IPS DF 6.9 (cell line): ENCODE measurements around the gene OTUD1.

Experiments used
- DNase-seq: peaks from one replicate; pipeline ENCODE4 v3.0.0-alpha.2; 2013; ENCODE audit warnings: low read depth, low spot score
- H3K27ac ChIP-seq: one replicate; pipeline ENCODE4 v1.5.1; 2013; ENCODE audit warnings: low read length, control low read depth
- H3K27me3 ChIP-seq: 2 replicates; pipeline ENCODE4 v1.6.1; 2013; ENCODE audit warnings: mild to moderate bottlenecking, low read length; ENCODE audit not compliant: control insufficient read depth, insufficient read depth
- H3K36me3 ChIP-seq: 2 replicates; pipeline ENCODE4 v1.6.1; 2013; ENCODE audit warnings: low read length; ENCODE audit not compliant: control insufficient read depth, insufficient read depth
- H3K4me1 ChIP-seq: 2 replicates; pipeline ENCODE4 v1.6.1; 2013; ENCODE audit warnings: low read length; ENCODE audit not compliant: control insufficient read depth, insufficient read depth
- H3K4me3 ChIP-seq: 2 replicates; pipeline ENCODE4 v1.5.1; 2013; ENCODE audit warnings: mild to moderate bottlenecking, low read length
- H3K9me3 ChIP-seq: 2 replicates; pipeline ENCODE4 v1.6.1; 2013; ENCODE audit warnings: low read length, inconsistent platforms; ENCODE audit not compliant: control insufficient read depth, insufficient read depth
- WGBS: extraction: QIAGEN DNeasy Blood & Tissue Kit; methylation state at CpG from one replicate; pipeline ENCODE4 v1.1.7; 2013; ENCODE audit warnings: mixed read lengths, missing lambda C conversion rate; ENCODE audit not compliant: insufficient read length, insufficient coverage; 5-methylcytosine and 5-hydroxymethylcytosine counted together

Gene OTUD1

GRCh38 chr10:23404461-23404980 lies 34.4 kb upstream of the OTUD1 start:
- Histone ChIP-seq H3K27ac (no peak overlapping the region), H3K4me3 (no peak overlapping the region), H3K4me1 (no peaks in the 10 kb centered on the region), H3K36me3 (no peaks in the 10 kb centered on the region), H3K9me3 (no peaks in the 10 kb centered on the region), H3K27me3 (no peaks in the 10 kb centered on the region)
- no CpG with 5 or more reads among the region's 5 CpGs for WGBS
- no peak for DNase-seq

DNA sequence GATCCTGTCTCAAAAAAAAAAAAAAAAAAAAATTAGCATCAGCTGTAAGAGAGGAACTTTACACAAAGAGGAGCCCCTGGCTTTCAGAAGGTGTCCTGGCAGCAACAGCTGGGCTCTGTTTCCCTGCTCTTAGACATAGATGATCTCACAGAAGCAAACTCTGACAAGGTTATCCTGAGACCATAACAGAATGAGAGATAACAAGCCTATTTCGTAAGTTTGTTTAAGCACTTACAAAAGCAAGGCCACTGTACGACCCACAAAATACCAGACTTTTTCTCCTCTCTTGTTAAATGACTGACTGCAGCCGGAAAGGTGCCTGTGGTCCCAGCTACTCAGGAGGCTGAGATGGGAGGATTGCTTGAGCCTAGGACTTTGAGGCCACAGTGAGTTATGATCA lies 33.3 kb upstream of the OTUD1 start:
- Histone ChIP-seq H3K9me3 (no peaks in the 10 kb centered on the region), H3K36me3 (no peaks in the 10 kb centered on the region), H3K4me3 (no peak overlapping the region), H3K27ac (no peak overlapping the region), H3K27me3 (no peaks in the 10 kb centered on the region), H3K4me1 (no peaks in the 10 kb centered on the region)
- DNase-seq: no peak
- no CpG with 5 or more reads among the region's 3 CpGs for WGBS

GRCh38 chr10:23406409-23406808 lies 32.5 kb upstream of the OTUD1 start:
- Histone ChIP-seq H3K4me1 (no peaks in the 10 kb centered on the region), H3K4me3 (no peak overlapping the region), H3K36me3 (no peaks in the 10 kb centered on the region), H3K9me3 (no peaks in the 10 kb centered on the region), H3K27me3 (no peaks in the 10 kb centered on the region), H3K27ac (no peak overlapping the region)
- WGBS: no CpG with 5 or more reads among the region's 5 CpGs
- DNase-seq: no peak

DNA sequence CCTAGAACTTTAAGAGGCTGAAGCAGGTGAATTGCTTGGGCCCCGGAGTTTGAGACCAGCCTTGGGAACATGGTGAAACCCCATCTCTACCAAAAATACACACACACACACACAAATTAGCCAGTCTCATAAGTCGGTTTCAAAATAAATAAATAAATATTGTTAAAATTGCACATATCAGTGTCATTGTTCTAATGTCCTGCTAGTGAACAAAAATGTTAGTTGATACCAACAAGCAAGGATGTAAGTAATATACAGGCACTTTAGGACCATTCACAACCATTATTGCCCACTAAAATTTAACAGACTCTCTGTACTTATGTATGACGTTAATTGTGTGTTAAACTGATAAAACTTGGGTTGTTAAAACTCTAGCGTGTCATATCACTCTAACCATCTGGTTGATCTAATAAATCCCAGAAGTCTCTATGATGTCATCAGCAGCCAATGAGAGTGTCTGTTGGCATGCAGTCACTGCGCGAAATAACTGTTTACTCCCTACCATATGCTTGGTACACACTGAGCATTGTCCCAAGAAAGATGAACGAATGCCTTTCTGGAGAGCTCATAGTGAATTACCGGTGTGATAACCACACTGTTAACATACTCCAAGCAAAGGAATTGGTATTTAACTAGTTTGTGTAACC lies 30.4 kb upstream of the OTUD1 start:
- Histone ChIP-seq H3K27ac (no peak overlapping the region), H3K4me1 (no peaks in the 10 kb centered on the region), H3K4me3 (no peak overlapping the region), H3K36me3 (no peaks in the 10 kb centered on the region), H3K9me3 (no peaks in the 10 kb centered on the region), H3K27me3 (no peaks in the 10 kb centered on the region)
- no CpG with 5 or more reads among the region's 8 CpGs for WGBS
- no peak for DNase-seq

- no peak overlapping the region for H3K4me3 ChIP-seq
- peaks cover 1% of the 10 kb centered on the region; the same call in 1 of the 2 replicates for H3K4me1 ChIP-seq
- no peaks in the 10 kb centered on the region for H3K9me3 ChIP-seq
- DNase-seq: no peak
- no CpG with 5 or more reads among the region's 2 CpGs for WGBS
- H3K27ac ChIP-seq: no peak overlapping the region
- no peaks in the 10 kb centered on the region for H3K36me3 ChIP-seq
- H3K27me3 ChIP-seq: no peaks in the 10 kb centered on the region
These were observed 26.7 kb upstream of the OTUD1 start for GRCh38 chr10:23412223-23412622.

DNA sequence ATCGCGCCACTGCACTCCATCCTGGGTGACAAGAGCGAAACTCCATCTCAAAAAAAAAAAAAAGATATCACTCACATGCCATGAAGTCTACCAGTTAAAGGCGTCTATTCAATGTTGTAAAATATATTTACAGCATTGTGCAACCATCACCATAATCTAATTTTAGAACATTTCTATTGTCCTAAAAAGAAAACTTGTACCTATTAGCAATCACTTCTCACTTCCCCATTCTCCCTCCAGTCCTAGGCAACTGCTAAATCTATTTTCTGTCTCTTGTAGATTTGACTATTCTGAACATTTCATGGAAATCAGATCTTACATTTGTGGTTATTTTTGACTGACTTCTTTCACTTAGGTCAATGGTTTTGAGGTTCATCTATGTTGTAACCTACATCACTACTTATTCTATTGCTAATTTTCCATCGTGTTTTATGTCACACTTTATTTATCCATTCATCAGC lies 25.2 kb upstream of the OTUD1 start:
- H3K4me3 ChIP-seq: no peak overlapping the region
- DNase-seq: no peak
- H3K4me1 ChIP-seq: peaks cover 1% of the 10 kb centered on the region; the same call in 1 of the 2 replicates
- no CpG with 5 or more reads among the region's 5 CpGs for WGBS
- H3K9me3 ChIP-seq: no peaks in the 10 kb centered on the region
- H3K27ac ChIP-seq: no peak overlapping the region
- no peaks in the 10 kb centered on the region for H3K36me3 ChIP-seq
- H3K27me3 ChIP-seq: no peaks in the 10 kb centered on the region

GRCh38 chr10:23414658-23415057 lies 24.2 kb upstream of the OTUD1 start:
- H3K4me1 ChIP-seq: peaks cover 1% of the 10 kb centered on the region; the same call in 1 of the 2 replicates
- H3K27ac ChIP-seq: no peak overlapping the region
- no peaks in the 10 kb centered on the region for H3K36me3 ChIP-seq
- H3K9me3 ChIP-seq: no peaks in the 10 kb centered on the region
- no peak for DNase-seq
- no peaks in the 10 kb centered on the region for H3K27me3 ChIP-seq
- H3K4me3 ChIP-seq: no peak overlapping the region
- WGBS: 100% methylated on average over 1 of the region's 2 CpGs

DNA sequence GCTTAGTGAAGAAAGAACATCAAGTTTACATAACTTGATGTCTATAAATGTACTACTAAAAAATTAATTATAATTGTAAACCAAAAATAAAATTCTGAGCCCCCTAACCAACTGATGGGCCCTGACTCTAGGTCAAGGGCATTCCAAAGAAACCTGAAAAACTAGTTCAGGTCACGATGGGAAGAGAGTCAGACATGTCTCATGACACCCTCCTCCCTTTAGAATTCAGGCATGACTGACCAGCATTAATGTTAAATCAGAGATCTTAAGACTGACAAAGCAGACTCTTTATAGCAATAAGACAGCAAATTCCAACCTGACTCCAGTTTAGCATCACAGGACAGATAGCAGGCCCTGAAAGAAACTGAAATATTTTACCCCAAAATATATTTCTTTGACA lies 21.6 kb upstream of the OTUD1 start:
- H3K36me3 ChIP-seq: no peaks in the 10 kb centered on the region
- no peaks in the 10 kb centered on the region for H3K9me3 ChIP-seq
- H3K4me3 ChIP-seq: no peak overlapping the region
- WGBS: no CpG with 5 or more reads among the region's 1 CpG
- H3K4me1 ChIP-seq: peaks cover 1% of the 10 kb centered on the region; the same call in 1 of the 2 replicates
- no peak for DNase-seq
- no peak overlapping the region for H3K27ac ChIP-seq
- no peaks in the 10 kb centered on the region for H3K27me3 ChIP-seq

- no peak for DNase-seq
- no peak overlapping the region for H3K4me3 ChIP-seq
- no peaks in the 10 kb centered on the region for H3K27me3 ChIP-seq
- H3K36me3 ChIP-seq: no peaks in the 10 kb centered on the region
- no peak overlapping the region for H3K27ac ChIP-seq
- WGBS: no CpG with 5 or more reads among the region's 3 CpGs
- H3K9me3 ChIP-seq: no peaks in the 10 kb centered on the region
- peaks cover 1% of the 10 kb centered on the region; the same call in 1 of the 2 replicates for H3K4me1 ChIP-seq
These were observed 20.7 kb upstream of the OTUD1 start for GRCh38 chr10:23418051-23418681.

DNA sequence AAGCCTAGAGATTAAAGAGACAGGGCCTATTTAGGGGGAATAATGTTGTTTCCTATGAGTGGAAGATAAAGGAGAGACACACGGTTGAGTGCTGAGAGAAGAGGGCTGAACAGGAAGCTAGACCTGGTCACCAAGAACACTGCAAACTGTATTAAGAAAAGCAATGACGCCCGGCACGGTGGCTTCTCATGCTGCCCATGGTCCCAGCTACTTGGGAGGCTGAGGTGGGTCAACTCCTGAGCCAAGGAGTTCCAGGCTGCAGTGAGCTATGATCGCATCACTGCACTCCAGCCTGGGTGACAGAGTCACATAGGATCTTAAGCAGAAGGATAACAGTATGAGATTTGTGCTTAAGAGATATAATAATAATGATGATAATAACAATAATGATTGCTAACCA lies 19.7 kb upstream of the OTUD1 start:
- DNase-seq: no peak
- H3K4me3 ChIP-seq: no peak overlapping the region
- H3K9me3 ChIP-seq: no peaks in the 10 kb centered on the region
- H3K4me1 ChIP-seq: peaks cover 1% of the 10 kb centered on the region; the same call in 1 of the 2 replicates
- no CpG with 5 or more reads among the region's 5 CpGs for WGBS
- no peaks in the 10 kb centered on the region for H3K36me3 ChIP-seq
- no peaks in the 10 kb centered on the region for H3K27me3 ChIP-seq
- H3K27ac ChIP-seq: no peak overlapping the region
